Vagina (tissue), 2 donors: ENCODE results near the gene B4GALT2. TPM values are rescaled to one million over a fixed set of nuclear protein-coding genes. Genes with fewer than 3 reads are reported as not detected.
A peak's percentile ranks its signal among the peaks of the same experiment; 100 is the strongest.

ENCODE experiments used
- DNase-seq, 2 donors: peaks; one replicate each; pipeline ENCODE4 v3.0.0-alpha.2; 2017; ENCODE audit errors: extremely low spot score in 2 of 2
- H3K27ac ChIP-seq: fragments of 200-600 bp; sonication (generic); one replicate; pipeline ENCODE4 v1.5.1; 2019
- H3K27me3 ChIP-seq: fragments of 200-600 bp; sonication (generic); one replicate; pipeline ENCODE4 v1.5.1; 2019
- H3K36me3 ChIP-seq, 2 donors: fragments of 200-600 bp; sonication (generic); one replicate each; pipeline ENCODE4 v1.5.1; 2017 to 2019
- H3K4me1 ChIP-seq: fragments of 200-600 bp; sonication (generic); one replicate; pipeline ENCODE4 v1.5.1; 2019
- H3K4me3 ChIP-seq, 2 donors: fragments of 200-600 bp; sonication (generic); 1 replicate in 1 of 2; 2 replicates in 1 of 2; pipeline ENCODE4 v1.5.1; 2016 to 2019
- H3K9me3 ChIP-seq: fragments of 200-600 bp; sonication (generic); one replicate; pipeline ENCODE4 v1.5.1; 2019
- POLR2A ChIP-seq, 2 donors: fragments of 450-650 bp; IDR thresholded peaks; one replicate each; pipeline ENCODE4 v1.6.1; 2017; ENCODE audit warnings: antibody characterized with exemption in 2 of 2, mild to moderate bottlenecking in 2 of 2, moderate library complexity in 2 of 2
- POLR2AphosphoS5 ChIP-seq, 2 donors: sonication (generic); formaldehyde crosslinking; IDR thresholded peaks; one replicate each; pipeline ENCODE4 v1.9.0; 2017; ENCODE audit warnings: antibody characterized with exemption in 2 of 2, mild to moderate bottlenecking in 2 of 2, low read depth in 1 of 2; ENCODE audit not compliant: insufficient read depth in 1 of 2
- intact Hi-C: fragments of 100-400 bp; cut with DNase I; formaldehyde crosslinking; loops from one replicate; pipeline ENCODE4 v1.15.1; 2023
- total RNA-seq: library from RNA; depleted of rRNA; stranded (reverse); fragments of >200 nt; gene quantifications from one replicate; pipeline ENCODE4 v1.2.3, GENCODE V29; 2016
- TF ChIP-seq, protein P1 (sequence below), 3 experiments: fragments of 450-650 bp in 2 of 3; fragments of 200-600 bp in 1 of 3; sonication (generic) in 1 of 3; IDR thresholded peaks; one replicate each; pipeline ENCODE4 v1.5.1; 2017 to 2019; ENCODE audit warnings: antibody characterized with exemption in 3 of 3, mild to moderate bottlenecking in 2 of 3, moderate library complexity in 2 of 3

B4GALT2 gene, protein sequence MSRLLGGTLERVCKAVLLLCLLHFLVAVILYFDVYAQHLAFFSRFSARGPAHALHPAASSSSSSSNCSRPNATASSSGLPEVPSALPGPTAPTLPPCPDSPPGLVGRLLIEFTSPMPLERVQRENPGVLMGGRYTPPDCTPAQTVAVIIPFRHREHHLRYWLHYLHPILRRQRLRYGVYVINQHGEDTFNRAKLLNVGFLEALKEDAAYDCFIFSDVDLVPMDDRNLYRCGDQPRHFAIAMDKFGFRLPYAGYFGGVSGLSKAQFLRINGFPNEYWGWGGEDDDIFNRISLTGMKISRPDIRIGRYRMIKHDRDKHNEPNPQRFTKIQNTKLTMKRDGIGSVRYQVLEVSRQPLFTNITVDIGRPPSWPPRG
- 31.4 TPM for total RNA-seq

DNA sequence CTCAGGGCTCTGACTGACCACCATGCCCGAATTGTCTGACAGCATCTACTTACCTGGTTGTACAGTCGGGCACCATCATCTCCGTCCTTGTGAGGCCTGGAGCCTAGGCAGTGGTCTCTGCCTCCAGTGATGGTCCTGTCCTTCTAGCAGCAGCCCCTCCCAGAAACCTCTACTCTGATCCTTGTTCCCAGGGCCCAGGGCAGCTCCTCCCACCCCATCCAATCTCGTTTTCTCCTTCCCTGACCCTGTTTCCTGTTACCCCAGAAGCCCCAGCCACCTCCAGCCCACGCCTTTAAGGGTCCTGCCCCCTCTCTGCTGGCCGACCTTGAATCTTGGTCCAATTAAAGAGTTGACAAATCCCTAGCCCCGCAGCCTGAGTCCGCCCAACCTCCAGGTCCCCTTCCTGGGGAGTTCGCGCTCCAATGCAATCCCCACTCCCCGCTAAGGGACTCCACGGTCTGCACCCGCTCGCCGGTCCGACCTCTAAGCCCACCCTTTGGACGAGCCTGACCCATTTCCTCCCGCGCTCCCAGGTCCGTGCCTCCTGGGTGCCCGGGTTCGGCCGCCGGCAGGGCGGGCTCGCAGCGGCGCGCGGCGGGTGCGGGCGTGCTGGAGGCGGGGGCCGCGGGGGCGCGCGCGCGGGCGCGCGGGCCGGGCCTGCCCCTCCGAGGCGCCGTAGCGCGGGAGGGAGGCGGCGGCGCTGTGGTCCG, at the start of gene B4GALT2:
Gene B4GALT2, plus strand, starts transcription at position 660 of the 710 bp plus-strand sequence. CDS start 1,951 bp downstream, outside the sequence.
- intact Hi-C loops, result no loop called here
- Histone ChIP-seq H3K36me3 (peaks cover 0 to 11% of the 10 kb centered on the region in 2 donors), H3K4me3 (peak within 1 kb of the TSS; percentile 68 to 92), H3K4me1 (peaks cover 67% of the 10 kb centered on the region), H3K9me3 (no peaks in the 10 kb centered on the region), H3K27me3 (no peaks in the 10 kb centered on the region), H3K27ac (peak within 1 kb of the TSS; percentile 72)
- no peak for DNase-seq
- no peak for TF ChIP-seq POLR2A (IDR thresholded peaks at IDR 0.05)
- no peak for TF ChIP-seq POLR2AphosphoS5 (IDR thresholded peaks at IDR 0.05; ENCODE audit: insufficient read depth in 1 of 2, low read depth in 1 of 2)
- TF ChIP-seq, protein P1, sequence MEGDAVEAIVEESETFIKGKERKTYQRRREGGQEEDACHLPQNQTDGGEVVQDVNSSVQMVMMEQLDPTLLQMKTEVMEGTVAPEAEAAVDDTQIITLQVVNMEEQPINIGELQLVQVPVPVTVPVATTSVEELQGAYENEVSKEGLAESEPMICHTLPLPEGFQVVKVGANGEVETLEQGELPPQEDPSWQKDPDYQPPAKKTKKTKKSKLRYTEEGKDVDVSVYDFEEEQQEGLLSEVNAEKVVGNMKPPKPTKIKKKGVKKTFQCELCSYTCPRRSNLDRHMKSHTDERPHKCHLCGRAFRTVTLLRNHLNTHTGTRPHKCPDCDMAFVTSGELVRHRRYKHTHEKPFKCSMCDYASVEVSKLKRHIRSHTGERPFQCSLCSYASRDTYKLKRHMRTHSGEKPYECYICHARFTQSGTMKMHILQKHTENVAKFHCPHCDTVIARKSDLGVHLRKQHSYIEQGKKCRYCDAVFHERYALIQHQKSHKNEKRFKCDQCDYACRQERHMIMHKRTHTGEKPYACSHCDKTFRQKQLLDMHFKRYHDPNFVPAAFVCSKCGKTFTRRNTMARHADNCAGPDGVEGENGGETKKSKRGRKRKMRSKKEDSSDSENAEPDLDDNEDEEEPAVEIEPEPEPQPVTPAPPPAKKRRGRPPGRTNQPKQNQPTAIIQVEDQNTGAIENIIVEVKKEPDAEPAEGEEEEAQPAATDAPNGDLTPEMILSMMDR (IDR thresholded peaks at IDR 0.05), result no peak

DNA sequence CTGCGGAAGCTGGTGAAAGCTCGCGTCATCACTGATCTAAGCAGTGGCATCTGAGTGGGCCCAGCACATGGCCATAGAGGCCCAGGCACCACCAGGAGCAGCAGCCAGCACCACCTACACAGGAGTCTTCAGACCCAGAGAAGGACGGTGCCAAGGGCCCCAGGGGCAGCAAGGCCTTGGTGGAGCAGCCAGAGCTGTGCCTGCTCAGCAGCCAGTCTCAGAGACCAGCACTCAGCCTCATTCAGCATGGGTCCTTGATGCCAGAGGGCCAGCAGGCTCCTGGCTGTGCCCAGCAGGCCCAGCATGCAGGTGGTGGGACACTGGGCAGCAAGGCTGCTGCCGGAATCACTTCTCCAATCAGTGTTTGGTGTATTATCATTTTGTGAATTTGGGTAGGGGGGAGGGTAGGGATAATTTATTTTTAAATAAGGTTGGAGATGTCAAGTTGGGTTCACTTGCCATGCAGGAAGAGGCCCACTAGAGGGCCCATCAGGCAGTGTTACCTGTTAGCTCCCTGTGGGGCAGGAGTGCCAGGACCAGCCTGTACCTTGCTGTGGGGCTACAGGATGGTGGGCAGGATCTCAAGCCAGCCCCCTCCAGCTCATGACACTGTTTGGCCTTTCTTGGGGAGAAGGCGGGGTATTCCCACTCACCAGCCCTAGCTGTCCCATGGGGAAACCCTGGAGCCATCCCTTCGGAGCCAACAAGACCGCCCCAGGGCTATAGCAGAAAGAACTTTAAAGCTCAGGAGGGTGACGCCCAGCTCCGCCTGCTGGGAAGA, 48.7 kb upstream of the B4GALT2 start:
- intact Hi-C loops, result loop anchor here (5.0 kb wide), 1 partner anchor 168 kb away; no protein-coding TSS in a partner anchor
- DNase-seq, result no peak
- Histone ChIP-seq H3K36me3 (no peaks in the 10 kb centered on the region), H3K4me3 (no peak overlapping the region), H3K27me3 (no peaks in the 10 kb centered on the region), H3K27ac (peak overlapping the region; percentile 45), H3K9me3 (no peaks in the 10 kb centered on the region), H3K4me1 (peaks cover 41% of the 10 kb centered on the region)
- TF ChIP-seq, protein P1 (IDR thresholded peaks at IDR 0.05), result no peak
- TF ChIP-seq POLR2A (IDR thresholded peaks at IDR 0.05) (no peak), POLR2AphosphoS5 (IDR thresholded peaks at IDR 0.05; ENCODE audit: insufficient read depth in 1 of 2, low read depth in 1 of 2) (no peak)

DNA sequence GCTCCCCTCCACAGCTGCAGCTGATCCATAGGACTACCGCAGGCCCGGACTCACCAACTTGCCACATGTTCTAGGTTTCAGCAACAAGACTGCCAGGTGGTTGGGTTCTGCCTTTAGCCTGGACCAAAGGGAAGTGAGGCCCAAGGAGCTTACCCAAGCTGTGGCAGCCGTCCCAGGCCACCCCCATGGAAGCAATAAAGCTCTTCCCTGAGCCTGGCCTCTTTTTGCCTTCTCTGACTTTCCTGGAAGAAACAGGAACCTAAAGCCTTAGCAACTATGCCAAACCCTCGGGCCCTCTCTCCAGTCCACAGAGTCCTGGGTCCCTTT, 48.1 kb upstream of the B4GALT2 start:
- H3K4me1 ChIP-seq, result peaks cover 46% of the 10 kb centered on the region

DNA sequence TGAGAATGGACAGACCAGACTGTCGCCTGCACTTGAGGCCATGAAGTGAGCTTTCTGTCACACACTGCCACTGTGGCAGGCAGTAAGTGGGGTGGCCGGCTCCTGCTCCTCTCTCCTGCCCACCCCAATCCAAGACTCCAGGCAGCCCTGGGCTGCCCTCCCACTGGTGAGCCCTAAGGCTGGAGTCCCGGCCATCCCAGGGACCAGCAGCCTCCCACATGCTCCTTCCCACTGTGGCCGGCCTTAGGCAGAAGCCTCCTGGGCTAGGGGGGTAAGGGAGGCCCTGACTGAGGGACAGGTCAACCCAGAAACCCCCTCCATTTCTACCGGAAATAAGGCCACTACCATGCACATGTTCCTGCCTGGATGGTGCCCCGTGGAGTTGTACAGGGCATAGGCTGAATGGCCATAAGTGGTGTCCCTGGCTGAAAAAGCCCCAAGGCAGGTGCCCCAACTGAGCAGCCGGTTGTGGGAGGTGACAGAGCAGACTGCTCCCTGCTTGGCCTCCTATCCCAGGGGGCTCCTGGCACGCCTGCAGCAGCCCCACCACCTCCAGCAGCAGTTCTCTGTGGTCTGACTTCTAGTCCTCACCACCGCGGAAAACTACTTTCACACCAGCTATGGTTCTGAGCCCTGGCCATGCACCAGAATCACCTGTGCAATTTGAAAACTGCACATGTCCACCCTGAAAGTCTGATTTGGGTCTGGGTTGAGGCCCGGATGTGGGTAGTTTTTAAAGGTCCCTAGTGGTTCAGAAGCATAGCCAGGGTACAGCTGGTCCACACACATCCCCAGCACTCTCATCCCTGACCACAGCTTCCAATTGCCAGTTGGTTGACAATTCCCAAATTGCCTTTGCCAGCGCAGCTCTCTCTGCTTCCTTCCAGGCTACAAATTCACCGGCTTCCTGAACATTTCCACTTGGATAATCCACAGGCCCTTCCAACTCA, 47.0 kb upstream of the B4GALT2 start:
- H3K4me1 ChIP-seq, result peaks cover 54% of the 10 kb centered on the region

More for the DNA sequence above, 48.1 kb upstream of the B4GALT2 start:
- H3K27ac ChIP-seq, result no peak overlapping the region
- no peaks in the 10 kb centered on the region for H3K9me3 ChIP-seq
- H3K36me3 ChIP-seq, result no peaks in the 10 kb centered on the region
- H3K27me3 ChIP-seq, result no peaks in the 10 kb centered on the region
- no peak for DNase-seq
- intact Hi-C loops, result loop anchor here (5.0 kb wide), 1 partner anchor 169 kb away; no protein-coding TSS in a partner anchor
- TF ChIP-seq POLR2AphosphoS5 (IDR thresholded peaks at IDR 0.05; ENCODE audit: insufficient read depth in 1 of 2, low read depth in 1 of 2) (no peak), POLR2A (IDR thresholded peaks at IDR 0.05) (no peak)
- TF ChIP-seq, protein P1 (IDR thresholded peaks at IDR 0.05), result no peak
- no peak overlapping the region for H3K4me3 ChIP-seq

More for the DNA sequence above, 47.0 kb upstream of the B4GALT2 start:
- no peaks in the 10 kb centered on the region for H3K27me3 ChIP-seq
- intact Hi-C loops, result loop anchor here (5.0 kb wide), 1 partner anchor 170 kb away; no protein-coding TSS in a partner anchor
- no peak for DNase-seq
- H3K4me3 ChIP-seq, result no peak overlapping the region
- no peak overlapping the region for H3K27ac ChIP-seq
- H3K9me3 ChIP-seq, result no peaks in the 10 kb centered on the region
- H3K36me3 ChIP-seq, result no peaks in the 10 kb centered on the region
- TF ChIP-seq, protein P1 (IDR thresholded peaks at IDR 0.05), result no peak
- TF ChIP-seq POLR2AphosphoS5 (IDR thresholded peaks at IDR 0.05; ENCODE audit: insufficient read depth in 1 of 2, low read depth in 1 of 2), result no peak
- TF ChIP-seq POLR2A (IDR thresholded peaks at IDR 0.05), result no peak
